ENCODE results near the gene ASCC3. TPM values are rescaled to one million over a fixed set of nuclear protein-coding genes. Genes with fewer than 3 reads are reported as not detected.

Gene ASCC3
- total RNA-seq, 5 donors from 2014 or later (not counting 1 experiment from before 2014, with no cell fraction given) = 39.2 to 49.6 (median 44.2) TPM

GRCh38 chr6:100851819-100852218 lies 29.3 kb downstream of the ASCC3 start:
- CTCF ChIA-PET = no interaction called here
- POLR2A ChIA-PET = no interaction called here
- DNase-seq (no peak), ATAC-seq (replicated peaks in 1 of 4) (no peak)
- peaks cover 0 to 5% (median 0%) of the 10 kb centered on the region in 3 donors for H3K9me3 Mint-ChIP-seq
- 98% methylated on average over 10 of the region's 12 CpGs for WGBS (ENCODE audit: insufficient coverage)
- no peaks in the 10 kb centered on the region for H3K27me3 ChIP-seq (replicated peaks in 1 of 2; ENCODE audit: control insufficient read depth in 2 of 2, extremely low read depth in 1 of 2, insufficient read depth in 2 of 2, low read length in 1 of 2)
- no peaks in the 10 kb centered on the region for H3K4me1 ChIP-seq (ENCODE audit: control insufficient read depth in 1 of 2, extremely low read depth in 1 of 2, insufficient read depth in 2 of 2, low read length in 2 of 2)
- H3K9me3 ChIP-seq = no peaks in the 10 kb centered on the region
- H3K4me3 ChIP-seq (ENCODE audit: control insufficient read depth in 1 of 2, extremely low read depth in 1 of 2, low read length in 1 of 2) = no peak overlapping the region
- H3K27me3 Mint-ChIP-seq = no peaks in the 10 kb centered on the region
- peaks cover 12 to 29% (median 20%) of the 10 kb centered on the region in 3 donors for H3K4me1 Mint-ChIP-seq
- peaks cover 42% of the 10 kb centered on the region for H3K36me3 Mint-ChIP-seq
- H3K36me3 ChIP-seq (ENCODE audit: control insufficient read depth in 2 of 2, extremely low read depth in 1 of 2, insufficient read depth in 1 of 2, low read length in 1 of 2) = peaks cover 3 to 4% of the 10 kb centered on the region in 2 donors
- no peak overlapping the region for H3K27ac ChIP-seq (ENCODE audit: low read length)
- no peak overlapping the region for H3K27ac Mint-ChIP-seq
- no peak overlapping the region for H3K4me3 Mint-ChIP-seq

GRCh38 chr6:100850174-100850573 lies 31.0 kb downstream of the ASCC3 start:
- Mint-ChIP-seq H3K27me3 (no peaks in the 10 kb centered on the region), H3K36me3 (peaks cover 35% of the 10 kb centered on the region), H3K9me3 (no peaks in the 10 kb centered on the region), H3K4me1 (peaks cover 26 to 42% (median 30%) of the 10 kb centered on the region in 3 donors), H3K4me3 (no peak overlapping the region), H3K27ac (no peak overlapping the region)
- H3K36me3 ChIP-seq (ENCODE audit: control insufficient read depth in 2 of 2, extremely low read depth in 1 of 2, insufficient read depth in 1 of 2, low read length in 1 of 2) = peaks cover 0 to 3% of the 10 kb centered on the region in 2 donors
- WGBS (ENCODE audit: insufficient coverage) = 50% methylated on average over 2 of the region's 2 CpGs
- no peaks in the 10 kb centered on the region for H3K4me1 ChIP-seq (ENCODE audit: control insufficient read depth in 1 of 2, extremely low read depth in 1 of 2, insufficient read depth in 2 of 2, low read length in 2 of 2)
- ChIA-PET POLR2A (no interaction called here), CTCF (no interaction called here)
- no peak for ATAC-seq (replicated peaks in 1 of 4)
- H3K27ac ChIP-seq (ENCODE audit: low read length) = no peak overlapping the region
- H3K4me3 ChIP-seq (ENCODE audit: control insufficient read depth in 1 of 2, extremely low read depth in 1 of 2, low read length in 1 of 2) = no peak overlapping the region
- no peaks in the 10 kb centered on the region for H3K27me3 ChIP-seq (replicated peaks in 1 of 2; ENCODE audit: control insufficient read depth in 2 of 2, extremely low read depth in 1 of 2, insufficient read depth in 2 of 2, low read length in 1 of 2)
- H3K9me3 ChIP-seq = no peaks in the 10 kb centered on the region
- DNase-seq = no peak

GRCh38 chr6:100846276-100846675 lies 34.9 kb downstream of the ASCC3 start:
- H3K9me3 ChIP-seq = no peaks in the 10 kb centered on the region
- ChIA-PET POLR2A (no interaction called here), CTCF (no interaction called here)
- Mint-ChIP-seq H3K27me3 (no peaks in the 10 kb centered on the region), H3K27ac (no peak overlapping the region), H3K4me3 (no peak overlapping the region), H3K4me1 (peaks cover 48 to 62% (median 56%) of the 10 kb centered on the region in 3 donors), H3K36me3 (peaks cover 29% of the 10 kb centered on the region), H3K9me3 (no peaks in the 10 kb centered on the region)
- ATAC-seq (replicated peaks in 1 of 4) (no peak), DNase-seq (no peak)
- H3K4me3 ChIP-seq (ENCODE audit: control insufficient read depth in 1 of 2, extremely low read depth in 1 of 2, low read length in 1 of 2) = no peak overlapping the region
- no peak overlapping the region for H3K27ac ChIP-seq (ENCODE audit: low read length)
- peaks cover 0 to 3% of the 10 kb centered on the region in 2 donors for H3K36me3 ChIP-seq (ENCODE audit: control insufficient read depth in 2 of 2, extremely low read depth in 1 of 2, insufficient read depth in 1 of 2, low read length in 1 of 2)
- H3K27me3 ChIP-seq (replicated peaks in 1 of 2; ENCODE audit: control insufficient read depth in 2 of 2, extremely low read depth in 1 of 2, insufficient read depth in 2 of 2, low read length in 1 of 2) = no peaks in the 10 kb centered on the region
- WGBS (ENCODE audit: insufficient coverage) = 100% methylated on average over 2 of the region's 2 CpGs
- H3K4me1 ChIP-seq (ENCODE audit: control insufficient read depth in 1 of 2, extremely low read depth in 1 of 2, insufficient read depth in 2 of 2, low read length in 2 of 2) = no peaks in the 10 kb centered on the region

- ChIA-PET CTCF (interaction anchor here in 1 of 2 donors (0.6 kb wide), 1 partner anchor 1382 kb away, joined by 3 read pairs; no protein-coding TSS in a partner anchor), POLR2A (no interaction called here)
- H3K36me3 Mint-ChIP-seq = peaks cover 33% of the 10 kb centered on the region
- ATAC-seq (replicated peaks in 1 of 4) (no peak), DNase-seq (no peak)
- no peaks in the 10 kb centered on the region for H3K9me3 Mint-ChIP-seq
- no peaks in the 10 kb centered on the region for H3K27me3 Mint-ChIP-seq
- WGBS (ENCODE audit: insufficient coverage) = no CpG with 5 or more reads among the region's 1 CpG
- H3K36me3 ChIP-seq (ENCODE audit: control insufficient read depth in 2 of 2, extremely low read depth in 1 of 2, insufficient read depth in 1 of 2, low read length in 1 of 2) = peaks cover 0 to 3% of the 10 kb centered on the region in 2 donors
- no peak overlapping the region for H3K4me3 Mint-ChIP-seq
- H3K9me3 ChIP-seq = no peaks in the 10 kb centered on the region
- peaks cover 51 to 67% (median 62%) of the 10 kb centered on the region in 3 donors for H3K4me1 Mint-ChIP-seq
- no peak overlapping the region for H3K4me3 ChIP-seq (ENCODE audit: control insufficient read depth in 1 of 2, extremely low read depth in 1 of 2, low read length in 1 of 2)
- H3K27me3 ChIP-seq (replicated peaks in 1 of 2; ENCODE audit: control insufficient read depth in 2 of 2, extremely low read depth in 1 of 2, insufficient read depth in 2 of 2, low read length in 1 of 2) = no peaks in the 10 kb centered on the region
- H3K27ac ChIP-seq (ENCODE audit: low read length) = no peak overlapping the region
- H3K27ac Mint-ChIP-seq = no peak overlapping the region
- no peaks in the 10 kb centered on the region for H3K4me1 ChIP-seq (ENCODE audit: control insufficient read depth in 1 of 2, extremely low read depth in 1 of 2, insufficient read depth in 2 of 2, low read length in 2 of 2)
Observed at GRCh38 chr6:100845676-100846075, 35.5 kb downstream of the ASCC3 start.

- H3K27me3 ChIP-seq (replicated peaks in 1 of 2; ENCODE audit: control insufficient read depth in 2 of 2, extremely low read depth in 1 of 2, insufficient read depth in 2 of 2, low read length in 1 of 2) = no peaks in the 10 kb centered on the region
- H3K27ac Mint-ChIP-seq = no peak overlapping the region
- no peak overlapping the region for H3K4me3 Mint-ChIP-seq
- no peak overlapping the region for H3K27ac ChIP-seq (ENCODE audit: low read length)
- H3K27me3 Mint-ChIP-seq = no peaks in the 10 kb centered on the region
- H3K9me3 ChIP-seq = no peaks in the 10 kb centered on the region
- H3K4me3 ChIP-seq (ENCODE audit: control insufficient read depth in 1 of 2, extremely low read depth in 1 of 2, low read length in 1 of 2) = no peak overlapping the region
- WGBS (ENCODE audit: insufficient coverage) = no CpG with 5 or more reads among the region's 1 CpG
- peaks cover 0 to 10% (median 0%) of the 10 kb centered on the region in 3 donors for H3K9me3 Mint-ChIP-seq
- CTCF ChIA-PET = interaction anchor here in 1 of 2 donors (0.6 kb wide), 1 partner anchor 23 kb away, joined by 3 read pairs; no protein-coding TSS in a partner anchor
- POLR2A ChIA-PET = no interaction called here
- ATAC-seq (replicated peaks in 1 of 4) = no peak
- no peak for DNase-seq
- H3K4me1 Mint-ChIP-seq = peaks cover 48 to 60% (median 51%) of the 10 kb centered on the region in 3 donors
- H3K36me3 Mint-ChIP-seq = peaks cover 47% of the 10 kb centered on the region
- H3K4me1 ChIP-seq (ENCODE audit: control insufficient read depth in 1 of 2, extremely low read depth in 1 of 2, insufficient read depth in 2 of 2, low read length in 2 of 2) = no peaks in the 10 kb centered on the region
- peaks cover 0 to 2% of the 10 kb centered on the region in 2 donors for H3K36me3 ChIP-seq (ENCODE audit: control insufficient read depth in 2 of 2, extremely low read depth in 1 of 2, insufficient read depth in 1 of 2, low read length in 1 of 2)
Observed at GRCh38 chr6:100839419-100839818, 41.7 kb downstream of the ASCC3 start.

GRCh38 chr6:100838011-100838410 lies 43.1 kb downstream of the ASCC3 start:
- H3K27ac Mint-ChIP-seq = no peak overlapping the region
- CTCF ChIA-PET = no interaction called here
- DNase-seq = no peak
- Histone ChIP-seq H3K4me3 (ENCODE audit: control insufficient read depth in 1 of 2, extremely low read depth in 1 of 2, low read length in 1 of 2) (no peak overlapping the region), H3K36me3 (ENCODE audit: control insufficient read depth in 2 of 2, extremely low read depth in 1 of 2, insufficient read depth in 1 of 2, low read length in 1 of 2) (peaks cover 0 to 2% of the 10 kb centered on the region in 2 donors), H3K9me3 (no peaks in the 10 kb centered on the region), H3K27ac (ENCODE audit: low read length) (no peak overlapping the region), H3K27me3 (replicated peaks in 1 of 2; ENCODE audit: control insufficient read depth in 2 of 2, extremely low read depth in 1 of 2, insufficient read depth in 2 of 2, low read length in 1 of 2) (no peaks in the 10 kb centered on the region), H3K4me1 (ENCODE audit: control insufficient read depth in 1 of 2, extremely low read depth in 1 of 2, insufficient read depth in 2 of 2, low read length in 2 of 2) (no peaks in the 10 kb centered on the region)
- peaks cover 43 to 52% (median 50%) of the 10 kb centered on the region in 3 donors for H3K4me1 Mint-ChIP-seq
- H3K36me3 Mint-ChIP-seq = peaks cover 46% of the 10 kb centered on the region
- POLR2A ChIA-PET = no interaction called here
- peaks cover 0 to 10% (median 0%) of the 10 kb centered on the region in 3 donors for H3K9me3 Mint-ChIP-seq
- no peak for ATAC-seq (replicated peaks in 1 of 4)
- H3K4me3 Mint-ChIP-seq = no peak overlapping the region
- no peaks in the 10 kb centered on the region for H3K27me3 Mint-ChIP-seq
